ENCODE data around the gene POLD4.

POLD4 gene

GRCh38 chr11:67389477-67389876, 36.1 kb upstream of the POLD4 start:
- DNase-seq: peak in 1 of 56 donors; percentile 24

GRCh38 chr11:67387518-67387917, 34.2 kb upstream of the POLD4 start:
- no peak for DNase-seq

GRCh38 chr11:67387069-67387468, 33.7 kb upstream of the POLD4 start:
- no peak for DNase-seq

GRCh38 chr11:67384851-67385366, 31.6 kb upstream of the POLD4 start:
- peak in 37 of 56 donors; percentile 18 to 81 (median 43) for DNase-seq

- DNase-seq: peak in 49 of 56 donors; percentile 20 to 88 (median 61)
Observed at GRCh38 chr11:67382276-67383136, 29.2 kb upstream of the POLD4 start.

GRCh38 chr11:67381244-67381972, 28.1 kb upstream of the POLD4 start:
- DNase-seq: no peak

GRCh38 chr11:67379061-67380058, 26.0 kb upstream of the POLD4 start:
- no peak for DNase-seq

- no peak for DNase-seq
Observed at GRCh38 chr11:67378544-67378943, 25.2 kb upstream of the POLD4 start.

- no peak for DNase-seq
Observed at GRCh38 chr11:67376873-67377808, 23.8 kb upstream of the POLD4 start.

GRCh38 chr11:67376063-67376820, 22.9 kb upstream of the POLD4 start:
- no peak for DNase-seq

GRCh38 chr11:67375320-67376055, 22.1 kb upstream of the POLD4 start:
- no peak for DNase-seq

GRCh38 chr11:67374571-67375281, 21.4 kb upstream of the POLD4 start:
- DNase-seq: no peak

GRCh38 chr11:67373648-67374570, 20.6 kb upstream of the POLD4 start:
- DNase-seq: peak in 15 of 56 donors; percentile 14 to 64 (median 33)

GRCh38 chr11:67372993-67373647, 19.8 kb upstream of the POLD4 start, which contains the start of gene CLCF1:
Gene CLCF1 (minus strand): TSS chr11:67373598. CDS start chr11:67373539, 59 bp downstream.
- peak in 2 of 56 donors; percentile 20 to 28 for DNase-seq

- DNase-seq: peak in 1 of 56 donors; percentile 41
Observed at GRCh38 chr11:67372321-67372992, 19.1 kb upstream of the POLD4 start.

All from amygdala (tissue), 56 donors.